SW480 (cell line): ENCODE data around the gene GPR21.

Experiments used
- DNase-seq: peaks from one replicate; pipeline ENCODE4 v3.0.0-alpha.2; 2016; ENCODE audit warnings: low spot score

GPR21 gene

GRCh38 chr9:123033864-123034601, 566 bp downstream of the GPR21 start:
- DNase-seq = no peak

DNA sequence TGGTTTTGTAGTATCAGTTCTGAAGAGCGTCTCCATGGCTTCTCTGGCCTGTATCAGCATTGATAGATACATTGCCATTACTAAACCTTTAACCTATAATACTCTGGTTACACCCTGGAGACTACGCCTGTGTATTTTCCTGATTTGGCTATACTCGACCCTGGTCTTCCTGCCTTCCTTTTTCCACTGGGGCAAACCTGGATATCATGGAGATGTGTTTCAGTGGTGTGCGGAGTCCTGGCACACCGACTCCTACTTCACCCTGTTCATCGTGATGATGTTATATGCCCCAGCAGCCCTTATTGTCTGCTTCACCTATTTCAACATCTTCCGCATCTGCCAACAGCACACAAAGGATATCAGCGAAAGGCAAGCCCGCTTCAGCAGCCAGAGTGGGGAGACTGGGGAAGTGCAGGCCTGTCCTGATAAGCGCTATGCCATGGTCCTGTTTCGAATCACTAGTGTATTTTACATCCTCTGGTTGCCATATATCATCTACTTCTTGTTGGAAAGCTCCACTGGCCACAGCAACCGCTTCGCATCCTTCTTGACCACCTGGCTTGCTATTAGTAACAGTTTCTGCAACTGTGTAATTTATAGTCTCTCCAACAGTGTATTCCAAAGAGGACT, 1.5 kb downstream of the GPR21 start:
- no peak for DNase-seq

- no peak for DNase-seq
Measured at GRCh38 chr9:123035791-123036190, 2.3 kb downstream of the GPR21 start.

DNA sequence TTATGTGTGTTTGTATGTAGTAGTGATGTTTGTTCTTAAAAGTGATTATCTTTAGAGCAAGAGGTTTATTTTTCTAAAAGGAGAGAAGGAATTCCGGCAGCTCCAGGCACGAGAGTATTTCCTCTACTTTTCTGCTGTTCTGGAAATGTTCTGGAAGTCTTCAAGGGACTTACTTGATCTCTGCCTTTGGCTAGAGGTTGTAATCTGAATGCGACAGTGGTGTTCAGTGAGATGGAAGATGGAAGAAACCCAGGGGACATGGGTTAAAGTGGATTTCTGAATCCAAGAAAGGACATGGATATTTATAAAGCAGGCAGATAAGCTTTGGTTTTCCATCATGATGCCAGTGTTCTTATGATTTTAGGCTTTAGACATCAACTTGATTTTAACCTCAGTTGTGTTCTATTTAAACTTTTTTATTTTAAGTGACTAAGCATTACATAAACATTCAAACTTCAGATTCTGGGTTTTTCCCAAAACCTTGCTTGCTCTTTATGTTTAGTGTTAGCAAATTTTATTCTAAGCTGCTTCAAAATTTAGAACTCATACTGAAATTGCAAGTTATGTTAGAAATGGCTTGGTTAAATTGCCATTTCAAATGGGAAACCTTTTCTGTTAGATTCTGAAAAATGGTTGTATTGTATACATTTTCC, 3.6 kb downstream of the GPR21 start:
- DNase-seq = no peak

GRCh38 chr9:123039617-123040219, 6.3 kb downstream of the GPR21 start:
- no peak for DNase-seq

- no peak for DNase-seq
Measured at GRCh38 chr9:123040801-123041200, 7.3 kb downstream of the GPR21 start.

GRCh38 chr9:123041489-123041888, 8.0 kb downstream of the GPR21 start:
- no peak for DNase-seq

GRCh38 chr9:123043081-123043939, 9.8 kb downstream of the GPR21 start:
- DNase-seq = no peak

DNA sequence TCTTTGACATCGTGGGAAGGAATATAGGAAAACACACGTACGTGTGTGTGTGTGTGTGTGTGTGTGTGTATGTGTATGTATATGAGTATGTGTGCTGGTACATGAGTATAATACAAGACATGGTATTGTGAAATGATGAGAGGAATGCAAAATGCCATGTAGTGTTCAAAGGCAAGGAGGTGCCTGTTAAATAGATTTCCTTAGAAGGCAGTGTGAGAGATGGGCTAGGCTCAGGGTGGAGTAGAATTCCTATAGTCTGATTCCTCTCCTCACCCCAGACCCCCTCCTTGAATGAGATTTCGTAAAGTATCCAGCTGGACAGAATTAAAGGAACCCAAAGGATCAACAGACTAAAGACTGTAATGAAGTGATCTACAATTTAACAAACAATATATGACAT, 11.1 kb downstream of the GPR21 start:
- DNase-seq = no peak

GRCh38 chr9:123046406-123047195, 13.1 kb downstream of the GPR21 start:
- DNase-seq = no peak

DNA sequence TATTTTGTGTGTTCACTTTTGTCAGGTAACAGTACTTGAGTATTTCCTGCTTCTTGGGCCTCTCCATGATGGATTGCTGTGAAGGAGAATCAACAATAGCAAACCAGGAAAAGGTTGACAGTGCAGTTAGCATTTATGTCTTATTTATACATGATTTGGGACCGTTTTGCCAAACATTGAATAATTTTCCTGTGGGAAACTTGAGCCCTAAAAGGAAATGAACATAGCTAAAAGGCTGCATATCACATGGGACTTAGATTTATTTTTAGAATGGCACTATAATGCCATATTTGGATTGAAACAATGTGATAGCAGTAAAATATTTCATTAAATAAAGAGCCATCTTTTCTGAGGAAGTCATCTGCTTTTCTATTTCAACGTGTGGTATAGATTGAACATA, 15.3 kb downstream of the GPR21 start:
- DNase-seq = no peak

GRCh38 chr9:123049589-123050222, 16.2 kb downstream of the GPR21 start:
- no peak for DNase-seq

GRCh38 chr9:123053046-123053445, 19.6 kb downstream of the GPR21 start:
- DNase-seq = no peak

- no peak for DNase-seq
Measured at GRCh38 chr9:123053711-123054110, 20.2 kb downstream of the GPR21 start.

DNA sequence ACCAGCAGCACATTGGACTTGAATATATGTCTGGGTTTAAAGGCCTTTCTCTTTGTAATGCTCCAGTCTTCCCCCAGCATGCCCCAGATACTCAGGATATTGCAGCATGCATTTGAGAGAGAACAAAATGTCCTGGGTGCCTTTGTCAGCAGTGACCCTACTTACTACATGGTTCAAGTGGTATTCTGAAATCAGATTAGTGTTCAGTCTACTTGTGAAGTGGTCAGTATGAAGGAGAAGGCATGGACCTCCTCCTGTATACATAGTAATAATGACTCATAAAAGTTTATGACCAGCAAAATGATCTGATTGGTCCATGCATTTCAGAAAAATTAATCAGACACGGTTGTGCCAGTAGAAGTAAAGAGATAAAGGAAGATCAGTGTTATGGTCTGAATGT, 25.4 kb downstream of the GPR21 start:
- DNase-seq = peak; percentile 18

- no peak for DNase-seq
Measured at GRCh38 chr9:123059472-123060220, 26.2 kb downstream of the GPR21 start.

DNA sequence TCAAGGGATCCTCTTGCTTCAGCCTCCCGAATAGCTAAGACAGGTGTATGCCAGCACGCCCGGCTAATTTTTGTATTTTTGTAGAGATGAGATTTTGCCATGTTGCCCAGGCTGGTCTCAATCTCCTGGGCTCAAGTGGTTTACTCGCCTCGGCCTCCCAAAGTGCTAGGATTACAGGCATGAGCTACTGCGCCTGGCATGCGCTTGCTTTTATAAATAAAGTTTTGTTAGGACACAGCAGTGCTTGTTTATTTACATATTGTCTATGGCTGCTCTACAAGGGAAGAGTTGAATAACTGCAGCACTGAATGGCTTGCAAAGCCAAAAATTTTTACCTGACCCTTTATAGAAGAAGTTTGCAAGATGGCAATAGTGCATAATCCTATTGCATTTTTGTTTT, 27.7 kb downstream of the GPR21 start:
- no peak for DNase-seq

DNA sequence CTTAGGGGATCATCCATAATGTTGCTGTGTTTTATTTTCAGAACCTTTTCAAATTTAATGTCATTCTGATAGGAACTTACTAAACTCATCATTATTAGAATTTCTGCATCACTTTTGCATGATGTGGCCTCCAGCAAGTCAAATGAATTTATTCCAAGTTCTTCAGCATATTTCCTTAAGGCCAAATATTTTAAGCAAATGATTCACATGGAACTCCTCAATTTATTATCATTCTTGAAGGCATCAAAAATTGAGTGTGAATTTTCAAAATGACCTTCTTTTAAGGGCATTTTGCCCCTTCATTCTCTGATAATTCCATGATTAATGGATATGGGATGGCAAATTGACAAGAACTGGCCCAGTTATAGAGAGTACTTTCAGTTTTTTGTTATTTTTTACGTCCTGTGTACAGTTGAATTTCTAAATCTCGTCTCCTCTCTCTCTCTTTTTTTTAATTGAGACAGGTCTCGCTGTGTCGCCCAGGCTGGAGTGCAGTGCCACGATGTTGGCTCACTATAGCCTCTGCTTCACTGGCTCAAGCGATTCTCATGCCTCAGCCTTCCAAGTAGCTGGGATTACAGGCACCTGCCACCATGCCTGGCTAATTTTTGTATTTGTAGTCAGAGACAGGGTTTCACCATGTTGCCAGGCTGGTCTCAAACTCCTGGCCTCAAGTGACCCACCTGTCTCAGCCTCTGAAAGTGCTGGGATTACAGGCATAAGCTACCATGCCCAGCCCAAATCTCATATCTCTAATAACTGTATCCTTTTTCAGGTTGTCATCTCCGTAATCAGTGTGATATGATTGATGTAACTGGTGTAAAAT, 29.1 kb downstream of the GPR21 start:
- no peak for DNase-seq

- DNase-seq = no peak
Measured at GRCh38 chr9:123063177-123063598, 29.7 kb downstream of the GPR21 start.
